Measurements from ENCODE around the gene ICAM5.
A peak's percentile ranks its signal among the peaks of the same experiment; 100 is the strongest.
"Not testable (repeated sequence)": the region's sequence is repeated elsewhere in the genome, so short reads cannot be mapped to it uniquely, and the experiment has no call there.

Gene ICAM5

DNA sequence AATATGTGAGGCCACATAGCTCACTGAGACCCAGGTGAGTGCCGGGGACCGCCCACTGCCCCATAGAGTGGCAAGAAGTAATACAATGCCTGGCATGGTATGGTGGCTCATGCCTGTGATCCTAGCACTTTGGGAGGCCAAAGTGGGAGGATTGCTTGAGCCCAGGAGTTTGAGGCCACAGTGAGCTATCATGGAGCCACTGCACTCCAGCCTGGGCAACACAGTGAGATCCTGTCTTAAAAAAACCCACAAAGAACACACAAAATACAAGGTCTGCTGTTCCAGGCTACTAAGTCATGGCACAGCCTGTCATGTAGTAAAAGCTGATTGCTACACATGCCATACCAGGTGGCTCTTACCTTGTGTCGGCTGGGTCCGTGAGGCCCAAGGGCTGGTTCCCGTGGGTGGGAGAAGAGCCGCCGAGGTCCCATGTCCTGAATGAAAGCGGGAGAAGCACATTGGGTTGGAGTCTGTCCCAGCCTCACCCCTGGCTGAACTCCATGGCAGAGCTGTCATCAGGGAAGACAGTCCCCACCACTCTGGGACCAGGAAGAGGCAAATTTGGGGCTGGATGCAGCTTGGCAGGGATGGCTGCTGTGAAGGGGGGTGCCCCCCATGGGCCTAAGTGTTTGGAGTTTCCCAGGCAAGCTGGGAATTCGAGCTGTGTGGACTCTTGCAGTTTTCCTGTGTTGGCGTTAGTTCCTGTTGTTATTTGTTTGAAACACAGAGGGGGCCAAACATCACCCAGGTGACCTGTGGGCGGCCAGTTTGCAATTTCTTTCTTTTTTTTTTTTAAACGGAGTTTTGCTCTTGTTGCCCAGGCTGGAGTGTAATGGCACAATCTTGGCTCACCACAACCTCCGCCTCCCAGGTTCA is 29.3 kb downstream of the ICAM5 start:
- DNase-seq (ENCODE audit: low spot score): no peak

DNA sequence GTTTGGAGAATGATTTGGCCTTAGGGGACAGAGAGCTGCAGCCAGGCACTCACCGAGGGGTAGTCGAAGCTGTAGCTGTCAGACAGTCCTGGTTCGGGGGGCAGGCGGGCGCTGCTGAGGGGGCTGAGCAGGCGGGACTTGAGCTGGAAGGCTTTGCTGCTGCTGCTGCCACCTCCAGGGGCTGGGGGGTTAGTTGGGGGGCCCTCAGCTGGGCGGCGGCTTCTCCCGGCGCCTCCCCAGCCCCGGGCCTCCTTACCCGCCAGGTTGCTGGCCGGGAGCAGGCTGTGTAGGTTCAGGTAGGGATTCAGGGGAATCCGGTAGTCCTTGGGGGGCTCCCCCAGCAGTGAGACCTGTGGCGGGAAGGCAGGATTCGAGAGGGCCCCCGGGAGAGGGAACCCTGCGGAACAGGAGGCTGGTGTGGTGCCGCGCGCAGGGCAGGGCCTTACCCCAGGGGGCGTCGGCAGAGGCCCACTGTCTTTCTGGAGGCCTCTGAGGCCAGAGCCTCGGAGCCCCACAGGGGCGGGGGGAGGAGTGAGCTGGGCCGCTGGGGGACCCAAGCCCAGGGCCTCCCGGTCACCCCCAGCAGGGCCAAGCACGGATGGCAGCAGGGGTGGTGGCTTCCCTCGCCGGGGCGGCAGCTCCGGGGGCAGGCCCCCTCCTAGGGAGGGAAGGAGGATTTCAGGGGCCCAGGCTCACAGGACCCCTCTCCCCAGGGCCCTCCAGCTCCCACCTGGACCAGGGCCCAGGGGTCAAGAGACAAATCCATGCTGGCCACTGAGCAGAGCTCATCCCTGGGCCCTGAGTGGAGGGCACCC is 31.1 kb downstream of the ICAM5 start:
- no peak for DNase-seq (ENCODE audit: low spot score)

DNA sequence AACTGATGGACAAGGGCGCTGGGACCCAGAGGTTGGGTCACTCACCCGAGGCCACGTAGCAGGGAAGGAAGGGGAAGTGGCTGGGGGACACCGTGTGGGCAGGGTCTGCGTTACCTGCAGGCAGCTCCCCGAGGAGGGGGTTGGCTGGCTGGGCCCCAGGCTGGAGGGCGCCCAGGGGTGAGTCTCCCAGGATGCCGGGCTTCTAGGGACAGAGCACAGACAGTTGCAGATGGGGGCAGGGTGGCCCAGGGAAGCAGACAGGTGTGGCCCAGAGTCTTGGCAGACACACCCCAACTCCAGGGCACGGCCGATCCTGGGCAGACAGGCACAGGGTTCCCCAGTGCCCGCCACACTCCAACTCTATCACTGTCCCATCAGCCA is 31.7 kb downstream of the ICAM5 start:
- DNase-seq (ENCODE audit: low spot score): no peak

DNA sequence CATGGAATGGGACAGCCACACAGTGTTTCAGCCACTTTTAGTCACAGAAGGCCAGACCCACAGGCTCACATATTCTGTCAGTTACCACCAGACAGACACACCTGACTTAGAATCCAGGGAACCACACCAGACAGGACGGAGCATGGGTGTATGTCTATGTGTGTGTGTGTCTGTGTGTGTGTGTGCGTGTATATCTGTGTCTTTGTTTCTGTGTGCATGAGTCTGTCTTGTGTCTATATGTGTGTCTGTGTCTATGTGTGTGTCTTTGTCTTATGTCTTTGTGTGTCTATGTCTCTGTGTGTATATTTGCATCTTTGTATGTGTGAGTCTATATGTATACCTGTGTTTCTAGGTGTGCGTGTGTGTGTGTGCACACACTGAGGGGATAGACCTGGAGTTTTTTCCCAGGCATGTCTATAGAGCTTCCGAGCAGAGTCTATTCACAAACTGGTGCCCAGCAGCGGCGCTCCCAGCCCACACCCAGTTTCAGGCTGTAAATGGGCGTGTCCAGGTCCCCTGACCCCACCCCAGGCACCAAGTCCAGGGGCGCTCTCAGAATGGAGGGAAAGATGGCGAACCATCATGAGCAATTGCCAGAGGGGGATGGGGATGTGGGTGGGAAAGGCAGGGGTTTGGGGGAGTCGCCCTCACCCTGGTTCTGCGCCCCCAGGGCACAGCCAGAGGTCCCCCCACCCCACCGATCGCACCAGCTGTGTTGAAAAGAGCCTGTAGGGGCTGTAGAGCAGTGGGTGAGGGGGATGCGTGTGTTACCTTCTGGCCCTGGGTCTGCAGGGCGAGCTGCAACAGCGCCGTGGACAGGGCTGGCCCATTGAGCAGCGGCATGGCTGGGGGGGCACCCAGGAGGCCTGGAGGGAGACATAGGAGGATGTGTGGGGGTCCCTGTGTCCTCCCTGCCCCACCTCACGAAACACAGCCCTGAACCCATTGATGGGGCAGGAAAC is 32.4 kb downstream of the ICAM5 start:
- no peak for DNase-seq (ENCODE audit: low spot score)

DNA sequence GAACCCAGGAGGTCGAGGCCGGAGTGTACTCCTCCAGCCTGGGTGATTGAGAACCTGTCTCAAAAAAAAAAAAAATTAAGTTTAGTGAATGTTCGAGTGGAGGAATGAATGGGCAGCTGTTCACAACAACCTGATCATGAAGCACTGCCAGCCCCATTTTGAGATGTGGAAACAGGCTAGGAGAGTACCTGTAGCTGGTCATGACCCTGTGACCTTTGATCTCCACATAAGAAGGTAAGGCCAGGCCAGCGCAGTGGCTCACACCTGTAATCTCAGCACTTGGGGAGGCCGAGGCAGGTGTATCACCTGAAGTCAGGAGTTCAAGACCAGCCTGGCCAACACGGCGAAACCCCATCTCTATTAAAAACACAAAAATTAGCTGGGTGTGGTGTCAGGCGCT is 36.0 kb downstream of the ICAM5 start:
- DNase-seq (ENCODE audit: low spot score): no peak

DNA sequence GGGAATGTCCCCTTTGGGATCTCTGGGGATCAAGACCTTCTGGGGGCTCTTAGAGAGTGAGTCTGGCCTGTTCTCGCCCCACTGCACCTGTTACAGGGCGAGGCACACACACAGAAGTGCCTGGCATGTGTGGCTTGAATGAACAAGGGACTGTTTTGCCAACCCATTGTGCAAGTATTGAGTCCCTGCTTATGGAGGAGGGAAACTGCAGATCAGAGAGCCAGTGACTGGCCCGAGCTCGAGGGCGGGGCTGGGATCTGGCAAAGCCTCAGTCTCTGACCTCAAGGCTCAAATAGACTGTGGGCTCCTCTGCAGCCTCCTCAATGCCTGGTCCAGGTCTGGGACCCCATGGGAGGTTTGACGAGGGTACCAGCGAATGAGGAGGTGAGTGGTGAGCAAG is 38.0 kb downstream of the ICAM5 start:
- no peak for DNase-seq (ENCODE audit: low spot score)

DNA sequence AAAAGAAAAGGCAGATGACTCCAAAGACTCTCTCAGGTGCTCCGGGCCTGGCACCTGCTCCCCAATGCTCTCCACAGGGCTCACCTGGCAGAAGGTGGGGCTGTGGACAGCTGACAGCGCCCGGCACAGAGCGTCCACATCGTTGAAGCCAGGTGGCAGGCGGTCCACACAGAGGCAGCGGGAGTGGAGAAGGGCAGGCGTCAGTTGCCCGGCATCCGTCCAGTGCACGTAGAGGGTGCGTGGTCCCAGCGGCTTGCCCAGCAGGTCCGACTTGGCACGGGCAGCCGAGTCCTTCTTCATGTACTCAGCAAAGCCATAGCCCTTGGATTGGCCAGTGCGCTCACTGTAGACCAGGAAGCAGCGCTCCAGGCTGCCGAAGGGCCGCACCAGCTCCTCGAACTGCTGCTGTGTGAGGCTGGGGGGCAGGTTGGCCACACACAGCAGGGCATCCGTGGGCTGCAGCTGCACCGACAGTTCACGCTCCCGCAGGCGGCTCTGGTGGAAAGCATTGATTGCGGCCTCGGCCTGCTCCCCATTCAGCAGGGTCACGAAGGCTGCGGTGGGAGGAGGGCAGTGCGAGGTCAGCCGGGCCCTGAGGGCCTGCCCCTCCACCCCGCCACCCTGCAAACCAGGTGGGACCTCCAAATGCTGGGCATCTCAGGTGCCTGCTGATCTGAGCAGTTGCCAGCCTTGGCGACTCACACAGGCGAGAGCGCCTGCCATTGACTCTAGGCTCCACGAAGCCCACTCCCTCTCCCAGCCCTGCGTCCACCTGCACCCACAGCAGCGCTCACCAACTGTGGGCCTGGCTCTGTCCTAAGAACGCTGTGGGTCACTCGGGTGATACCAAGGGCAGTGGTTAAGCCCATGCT is 39.0 kb downstream of the ICAM5 start:
- DNase-seq (ENCODE audit: low spot score): no peak

DNA sequence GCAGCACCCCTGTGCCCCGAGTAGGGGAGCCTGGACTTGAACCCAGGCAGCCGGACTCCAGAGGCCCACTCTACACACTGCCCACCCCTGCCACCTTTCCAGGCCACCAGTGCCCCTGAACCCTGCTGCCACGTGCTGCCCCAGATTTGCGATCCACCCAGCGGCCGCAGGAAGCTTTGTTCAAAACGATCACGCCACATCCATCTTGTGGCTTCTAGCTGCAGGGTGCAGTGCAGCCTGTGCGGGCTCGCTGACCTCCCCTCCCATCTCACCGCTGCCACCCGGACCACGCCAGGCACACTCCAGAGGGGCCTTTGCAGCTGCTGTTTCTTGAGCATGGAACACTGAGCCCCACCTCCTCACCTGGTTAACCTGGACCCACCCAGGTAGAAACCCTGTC is 39.8 kb downstream of the ICAM5 start:
- no peak for DNase-seq (ENCODE audit: low spot score)

DNA sequence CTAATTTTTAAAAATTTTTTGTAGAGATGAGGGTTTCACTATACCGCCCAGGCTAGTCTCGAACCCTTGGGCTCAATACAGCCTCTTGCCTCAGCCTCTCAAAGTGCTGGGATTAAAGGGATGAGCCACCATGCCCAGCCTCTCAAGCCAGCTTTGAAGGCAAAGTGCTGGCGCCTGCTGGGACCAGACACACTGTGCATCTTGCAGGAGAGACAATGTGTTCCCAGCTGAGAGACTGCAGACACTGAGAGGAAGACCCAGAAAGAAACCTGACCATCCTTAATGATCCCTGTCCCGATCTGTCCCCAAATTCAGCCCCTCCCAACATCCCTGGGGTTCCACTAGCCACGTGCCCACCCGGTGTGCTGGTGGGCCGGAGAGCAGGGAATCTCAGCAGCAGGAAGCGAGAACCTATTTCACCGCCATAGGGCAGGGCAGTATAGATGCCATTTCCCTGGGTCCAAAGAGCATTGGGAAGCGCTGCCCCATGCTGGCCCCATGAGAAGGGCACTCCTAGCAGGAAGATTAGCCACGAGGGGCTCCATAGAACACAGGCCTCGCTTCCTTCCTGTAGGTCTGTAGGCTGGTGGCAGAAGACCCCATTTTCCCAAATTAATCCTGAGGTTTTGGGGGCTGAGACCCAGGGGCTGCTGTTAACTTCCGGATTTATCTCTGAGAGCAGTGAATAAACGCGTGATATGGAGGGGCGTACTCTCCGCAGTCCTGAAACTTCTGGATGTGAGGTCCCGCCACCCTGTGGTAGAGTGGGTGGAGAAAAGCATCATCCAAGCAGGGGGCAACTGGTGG is 42.6 kb downstream of the ICAM5 start:
- DNase-seq (ENCODE audit: low spot score): peak; percentile 36

DNA sequence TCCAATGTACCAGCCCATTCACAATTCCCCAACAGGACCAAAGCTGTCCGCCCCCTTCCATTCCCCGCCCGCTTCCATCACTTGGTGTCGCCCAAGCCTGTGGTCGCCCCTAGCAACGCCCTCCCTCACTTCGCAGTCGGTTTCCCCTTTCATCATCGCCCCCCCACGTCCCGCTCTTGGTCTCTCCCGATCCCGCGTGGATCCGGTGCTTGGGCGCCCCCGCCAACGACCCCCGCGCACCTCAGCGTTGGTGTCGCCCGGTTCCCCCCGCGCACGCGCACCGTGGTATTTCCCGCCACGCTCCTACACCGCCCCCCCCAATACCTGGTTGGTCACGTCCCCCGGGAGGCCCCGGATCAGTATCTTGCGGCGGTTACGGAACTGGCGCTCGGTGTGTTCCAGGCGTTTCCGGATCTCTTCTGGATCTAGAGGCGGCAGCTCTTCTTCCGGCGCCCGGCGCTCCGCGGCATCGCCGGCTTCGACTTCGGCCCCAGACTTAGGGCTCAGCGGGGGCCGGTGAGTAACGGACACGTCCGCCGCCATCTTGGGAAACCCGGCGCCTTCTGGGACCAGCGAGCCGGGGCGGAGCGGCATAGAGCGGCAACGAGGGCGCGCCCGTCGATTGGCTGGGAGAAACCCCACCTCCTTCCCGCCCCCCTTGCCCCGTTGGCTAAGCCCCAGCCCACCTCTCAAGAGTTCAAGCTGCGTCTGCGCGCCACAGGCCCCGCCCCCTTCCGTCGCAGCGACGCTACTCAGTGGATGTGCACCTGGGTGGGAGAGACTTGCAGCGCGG is 43.4 kb downstream of the ICAM5 start, which contains the start of gene RAVER1:
Gene RAVER1 (minus strand): TSS at position 565 of the 793 bp plus-strand sequence. CDS start 22 bp downstream, at position 543.
- peak; percentile 96 for DNase-seq (ENCODE audit: low spot score)

DNA sequence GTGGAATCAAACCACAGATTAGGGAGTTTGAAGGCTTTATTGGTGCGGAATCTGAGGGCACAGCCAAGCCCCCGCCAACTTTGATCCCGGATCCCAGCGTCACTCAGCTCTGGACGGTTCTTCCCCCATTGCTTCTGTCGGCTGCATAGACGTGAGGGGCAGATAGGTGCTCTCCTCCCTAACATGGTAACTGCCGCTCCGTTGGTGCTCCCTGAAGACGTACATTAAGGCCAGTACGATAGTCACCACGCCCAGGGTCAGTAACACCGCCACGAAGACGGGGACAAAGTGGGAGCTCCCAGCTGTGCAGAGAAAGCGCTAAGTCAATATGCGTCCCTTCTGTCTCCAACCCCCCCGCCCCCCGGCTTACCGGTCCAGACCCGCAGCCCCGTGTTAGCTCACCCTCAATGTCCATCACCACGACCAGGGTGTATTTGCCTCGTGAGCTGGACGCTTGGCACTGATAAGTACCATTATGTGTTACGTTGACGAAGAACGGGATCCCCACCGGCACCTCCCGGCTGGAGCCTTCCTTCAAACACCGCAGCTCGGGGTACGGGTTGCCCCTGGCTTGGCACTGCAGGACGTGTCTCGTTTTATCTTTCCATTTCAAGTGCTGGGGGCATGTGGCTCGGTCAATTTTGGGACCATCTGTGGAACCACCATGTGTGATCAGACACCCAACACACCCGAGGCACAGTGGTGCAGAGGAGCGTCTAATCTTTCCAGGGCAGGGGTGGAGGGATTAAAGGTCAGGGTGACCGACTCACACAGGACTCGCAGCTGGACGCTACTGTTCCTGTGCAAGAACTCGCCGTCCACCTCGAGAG is 44.2 kb downstream of the ICAM5 start:
- DNase-seq (ENCODE audit: low spot score): peak; percentile 53

DNA sequence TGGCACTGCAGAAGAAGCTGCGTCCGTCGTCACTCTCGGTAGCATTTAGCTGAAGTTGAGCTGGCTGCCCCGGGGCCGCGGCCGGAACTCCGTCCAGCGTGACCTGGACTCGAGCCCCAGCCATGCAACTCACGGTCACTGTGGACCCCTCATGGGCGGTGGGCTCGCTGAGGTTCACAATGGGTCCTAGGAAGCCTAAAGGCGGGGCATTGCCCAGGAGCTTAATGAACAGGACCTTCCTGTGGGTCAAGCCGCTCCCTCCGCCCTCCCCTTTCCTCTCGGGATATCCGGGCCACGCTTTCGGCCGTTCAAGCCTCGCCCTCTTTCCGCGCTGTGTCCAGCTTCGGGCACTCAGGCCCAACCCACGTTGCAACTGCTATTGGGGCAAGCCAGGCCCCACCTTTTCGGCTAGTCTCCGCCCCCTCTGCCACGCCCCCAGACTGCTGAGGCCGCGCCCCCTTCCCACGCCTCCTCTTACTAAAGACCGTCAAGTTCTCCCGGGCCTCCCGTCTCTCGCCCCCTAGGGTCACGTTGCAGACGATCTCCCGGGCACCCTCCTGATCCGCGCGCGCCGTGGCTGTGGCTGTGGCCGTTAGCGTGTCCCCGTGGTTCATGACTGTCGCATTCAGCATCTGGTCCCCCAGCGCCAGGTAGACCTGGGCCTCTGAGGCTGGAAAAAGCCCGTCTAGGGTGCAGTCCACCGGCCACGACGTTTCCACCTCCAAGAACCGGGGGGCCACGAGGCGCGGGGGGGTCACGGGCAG is 45.0 kb downstream of the ICAM5 start:
- peak; percentile 96 for DNase-seq (ENCODE audit: low spot score)

DNA sequence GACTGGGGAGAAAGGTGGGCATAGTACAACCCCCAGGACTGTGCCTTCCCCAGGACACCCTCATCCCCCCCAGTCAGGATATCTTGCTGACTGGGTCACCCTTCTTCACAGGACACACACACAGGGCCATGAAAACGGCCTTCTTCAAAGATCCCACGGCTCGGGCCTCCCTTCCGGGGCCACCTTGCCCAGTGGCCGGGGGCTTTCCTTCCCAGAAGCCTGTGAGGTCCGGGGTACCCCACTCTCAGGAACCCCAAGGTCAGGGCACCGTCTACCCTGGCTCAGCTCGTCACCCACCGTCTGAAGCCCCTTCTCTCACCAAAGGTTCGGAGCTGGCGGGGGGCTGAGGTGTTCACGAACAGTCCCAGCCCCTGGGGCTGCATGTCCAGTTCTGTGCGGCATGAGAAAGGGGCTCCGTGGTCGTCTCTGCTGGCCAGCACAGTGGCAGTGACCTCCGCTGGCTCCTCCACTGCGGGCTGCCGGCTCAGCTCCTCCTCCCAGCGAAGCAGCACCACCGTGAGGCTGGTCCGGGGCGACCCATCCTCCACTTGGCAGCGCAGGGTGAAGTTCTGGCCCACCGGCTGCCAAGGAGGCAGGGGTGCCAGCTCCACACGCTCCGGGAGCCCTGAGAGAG is 45.7 kb downstream of the ICAM5 start:
- no peak for DNase-seq (ENCODE audit: low spot score)

DNA sequence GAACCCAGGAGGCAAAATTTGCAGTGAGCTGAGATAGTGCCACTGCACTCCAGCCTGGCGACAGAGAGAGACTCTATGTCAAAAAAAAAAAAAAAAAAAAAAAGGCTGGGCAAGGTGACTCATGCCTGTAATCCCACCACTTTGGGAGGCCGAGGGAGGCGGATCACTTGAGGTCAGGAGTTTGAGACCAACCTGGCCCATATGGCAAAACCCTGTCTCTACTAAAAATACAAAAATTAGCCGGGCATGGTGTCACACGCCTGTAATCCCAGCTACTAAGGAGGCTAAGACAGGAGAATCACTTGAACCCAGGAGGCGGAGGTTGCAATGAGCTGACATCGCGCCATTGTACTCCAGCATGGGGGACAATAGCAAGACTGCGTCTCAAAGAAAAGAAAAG is 47.0 kb downstream of the ICAM5 start:
- DNase-seq (ENCODE audit: low spot score): not testable (repeated sequence)

DNA sequence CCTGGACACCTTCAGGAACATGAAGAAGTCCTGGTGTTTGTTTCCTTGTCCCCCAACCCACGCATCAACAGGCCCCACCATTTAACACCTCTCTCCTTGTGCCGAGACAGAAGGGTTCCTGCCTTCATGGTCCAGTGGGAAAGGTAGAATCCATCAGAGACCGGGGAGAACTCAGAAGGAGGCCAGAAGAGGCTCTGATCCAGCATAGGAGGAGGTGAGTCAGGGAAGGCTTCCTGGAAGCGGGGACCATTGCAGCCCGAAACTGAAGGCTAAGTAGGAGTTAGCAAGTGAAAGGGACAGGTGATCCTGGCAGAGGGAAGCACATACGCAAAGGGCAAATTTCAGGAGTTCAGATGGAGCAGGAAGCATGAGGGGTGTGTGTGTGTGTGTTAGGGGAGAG is 49.2 kb downstream of the ICAM5 start:
- DNase-seq (ENCODE audit: low spot score): no peak

DNA sequence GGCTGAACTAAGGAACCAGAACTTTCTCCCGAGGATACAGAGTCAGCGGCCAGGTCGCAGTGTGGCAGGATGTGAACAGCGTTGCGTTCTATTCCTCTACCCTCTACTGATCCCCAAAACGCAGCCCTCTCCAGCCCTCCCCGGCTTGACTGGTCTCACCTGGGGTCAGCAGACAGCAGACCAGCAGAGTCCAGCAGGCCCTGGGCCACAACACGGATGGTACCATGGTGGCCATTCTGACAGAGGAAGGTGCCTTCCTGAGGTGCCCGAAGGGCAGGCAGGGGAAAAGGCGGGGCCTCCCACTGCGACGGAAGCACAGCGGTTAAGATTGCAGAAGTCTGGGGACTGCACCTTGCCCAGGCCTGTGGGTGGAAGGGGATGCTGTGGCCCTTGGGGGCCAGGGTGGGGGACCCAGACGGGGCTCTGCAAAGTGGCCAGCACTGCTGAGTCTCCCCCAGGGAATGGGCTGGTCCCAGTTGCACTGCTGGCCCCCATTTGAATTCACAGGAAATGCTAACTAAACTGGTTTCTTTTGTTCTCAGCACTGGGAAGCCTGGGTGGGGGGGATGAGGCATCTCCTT is 49.7 kb downstream of the ICAM5 start, which contains the start of gene ICAM3:
Gene ICAM3 (minus strand): TSS at position 245 of the 581 bp plus-strand sequence. CDS start 10 bp downstream, at position 235.
- no peak for DNase-seq (ENCODE audit: low spot score)

DNA sequence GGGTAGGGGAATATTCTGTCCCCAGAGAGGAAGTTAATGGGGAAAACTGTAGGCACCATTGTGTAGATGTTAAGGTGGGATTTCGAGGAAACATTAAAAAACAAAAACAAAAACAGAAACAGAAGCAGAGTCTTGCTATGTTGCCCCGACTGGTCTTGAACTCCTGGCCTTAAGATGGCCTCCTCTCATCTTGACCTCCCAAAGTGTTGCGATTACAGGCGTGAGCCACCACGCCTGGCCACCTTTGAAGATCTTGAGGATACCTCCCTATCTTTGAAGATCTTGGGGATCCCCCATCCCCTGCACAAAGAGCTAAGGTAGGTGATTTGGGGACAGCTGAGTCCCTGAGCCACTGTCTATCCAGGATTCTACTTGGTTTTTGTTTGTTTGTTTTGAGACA is 50.2 kb downstream of the ICAM5 start:
- DNase-seq (ENCODE audit: low spot score): no peak

Measured in RKO (cell line).